Sigmoid colon (tissue), 4 donors: ENCODE results near the gene CIC.

Experiments
- CTCF ChIP-seq, 4 experiments: fragments of 450-650 bp in 3 of 4; fragments of 200-600 bp in 1 of 4; IDR thresholded peaks; one replicate each; pipeline ENCODE4 v1.5.1; 2016 to 2019; ENCODE audit warnings: antibody characterized with exemption in 4 of 4, mild to moderate bottlenecking in 3 of 4, moderate library complexity in 2 of 4
- POLR2A ChIP-seq, 2 donors: fragments of 450-650 bp; IDR thresholded peaks; one replicate each; pipeline ENCODE4 v1.6.1; 2016; ENCODE audit warnings: antibody characterized with exemption in 2 of 2, mild to moderate bottlenecking in 2 of 2, moderate library complexity in 2 of 2
- POLR2AphosphoS5 ChIP-seq, 4 donors: sonication (generic); formaldehyde crosslinking; IDR thresholded peaks; one replicate each; pipeline ENCODE4 v1.6.1; 2017; ENCODE audit warnings: antibody characterized with exemption in 4 of 4

GRCh38 chr19:42322305-42322704 lies 53.3 kb downstream of the CIC start:
- TF ChIP-seq CTCF (IDR thresholded peaks at IDR 0.05) (no peak), POLR2A (IDR thresholded peaks at IDR 0.05) (no peak), POLR2AphosphoS5 (IDR thresholded peaks at IDR 0.05) (no peak)
